ENCODE data around the gene NDC80. TPM values are rescaled to one million over a fixed set of nuclear protein-coding genes. Genes with fewer than 3 reads are reported as not detected.

Gene NDC80
- total RNA-seq, 1 donor from 2014 or later = 0.26 TPM

DNA sequence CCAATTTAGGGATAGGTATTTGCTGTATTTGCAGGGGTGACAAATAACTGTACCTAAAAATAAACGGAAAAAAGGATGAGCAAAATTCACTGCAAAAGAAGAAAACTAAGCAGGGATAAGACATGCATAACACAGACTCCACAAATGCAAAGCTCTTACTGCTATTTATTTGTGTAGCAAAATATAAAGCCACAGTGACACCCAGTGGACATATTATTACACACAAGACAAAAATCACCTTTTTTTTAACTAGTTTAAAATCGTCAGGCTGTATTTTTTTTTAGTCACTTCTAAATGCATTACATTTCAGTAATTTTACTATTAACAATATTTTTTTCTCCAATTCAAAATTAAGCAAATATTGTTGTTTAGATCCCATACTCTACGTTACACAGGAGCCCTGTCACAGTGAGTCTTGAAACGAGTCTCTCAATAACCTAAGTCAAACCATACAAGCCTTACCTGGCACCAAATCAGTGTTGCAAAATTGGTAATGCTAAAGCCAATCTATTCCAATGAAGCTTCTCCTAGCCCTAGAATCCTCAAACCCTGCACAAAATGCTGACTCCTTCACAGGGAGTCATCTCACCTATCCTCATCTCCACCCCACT, 23.8 kb upstream of the NDC80 start:
- Histone ChIP-seq H3K27me3 (ENCODE audit: control insufficient read depth, insufficient read depth, low read length) (no peaks in the 10 kb centered on the region), H3K36me3 (ENCODE audit: control insufficient read depth, insufficient read depth, low read length) (peaks cover 1% of the 10 kb centered on the region), H3K4me3 (ENCODE audit: low read depth, low read length) (no peak overlapping the region)
- DNase-seq (ENCODE audit: low read depth) (peak; percentile 54), FAIRE-seq (no peak)
- TF ChIP-seq, protein P1, sequence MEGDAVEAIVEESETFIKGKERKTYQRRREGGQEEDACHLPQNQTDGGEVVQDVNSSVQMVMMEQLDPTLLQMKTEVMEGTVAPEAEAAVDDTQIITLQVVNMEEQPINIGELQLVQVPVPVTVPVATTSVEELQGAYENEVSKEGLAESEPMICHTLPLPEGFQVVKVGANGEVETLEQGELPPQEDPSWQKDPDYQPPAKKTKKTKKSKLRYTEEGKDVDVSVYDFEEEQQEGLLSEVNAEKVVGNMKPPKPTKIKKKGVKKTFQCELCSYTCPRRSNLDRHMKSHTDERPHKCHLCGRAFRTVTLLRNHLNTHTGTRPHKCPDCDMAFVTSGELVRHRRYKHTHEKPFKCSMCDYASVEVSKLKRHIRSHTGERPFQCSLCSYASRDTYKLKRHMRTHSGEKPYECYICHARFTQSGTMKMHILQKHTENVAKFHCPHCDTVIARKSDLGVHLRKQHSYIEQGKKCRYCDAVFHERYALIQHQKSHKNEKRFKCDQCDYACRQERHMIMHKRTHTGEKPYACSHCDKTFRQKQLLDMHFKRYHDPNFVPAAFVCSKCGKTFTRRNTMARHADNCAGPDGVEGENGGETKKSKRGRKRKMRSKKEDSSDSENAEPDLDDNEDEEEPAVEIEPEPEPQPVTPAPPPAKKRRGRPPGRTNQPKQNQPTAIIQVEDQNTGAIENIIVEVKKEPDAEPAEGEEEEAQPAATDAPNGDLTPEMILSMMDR (IDR thresholded peaks at IDR 0.05; ENCODE audit: insufficient read depth, low read length, severe bottlenecking) = peak; percentile 32

DNA sequence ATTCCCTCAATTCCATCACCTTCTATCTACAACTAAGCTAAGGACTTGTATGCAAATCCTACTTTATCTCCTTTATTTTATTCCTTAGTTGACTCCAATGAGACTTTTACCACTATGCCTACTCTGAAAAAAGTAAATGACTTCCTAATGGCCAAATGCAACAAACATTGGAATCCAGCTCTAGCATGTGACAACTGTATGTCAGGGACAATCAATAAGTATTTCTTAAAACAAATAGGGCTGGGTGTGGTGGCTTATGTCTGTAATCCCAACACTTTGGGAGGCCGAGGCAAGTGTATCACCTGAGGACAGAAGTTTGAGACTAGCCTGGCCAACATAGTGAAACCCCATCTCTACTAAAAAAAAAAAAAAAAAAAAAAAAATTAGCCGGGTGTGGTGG, 21.9 kb upstream of the NDC80 start:
- H3K36me3 ChIP-seq (ENCODE audit: control insufficient read depth, insufficient read depth, low read length) = peaks cover 1% of the 10 kb centered on the region
- DNase-seq (ENCODE audit: low read depth) (no peak), FAIRE-seq (no peak)
- TF ChIP-seq, protein P1 (IDR thresholded peaks at IDR 0.05; ENCODE audit: insufficient read depth, low read length, severe bottlenecking) = no peak
- H3K27me3 ChIP-seq (ENCODE audit: control insufficient read depth, insufficient read depth, low read length) = no peaks in the 10 kb centered on the region
- no peak overlapping the region for H3K4me3 ChIP-seq (ENCODE audit: low read depth, low read length)

DNA sequence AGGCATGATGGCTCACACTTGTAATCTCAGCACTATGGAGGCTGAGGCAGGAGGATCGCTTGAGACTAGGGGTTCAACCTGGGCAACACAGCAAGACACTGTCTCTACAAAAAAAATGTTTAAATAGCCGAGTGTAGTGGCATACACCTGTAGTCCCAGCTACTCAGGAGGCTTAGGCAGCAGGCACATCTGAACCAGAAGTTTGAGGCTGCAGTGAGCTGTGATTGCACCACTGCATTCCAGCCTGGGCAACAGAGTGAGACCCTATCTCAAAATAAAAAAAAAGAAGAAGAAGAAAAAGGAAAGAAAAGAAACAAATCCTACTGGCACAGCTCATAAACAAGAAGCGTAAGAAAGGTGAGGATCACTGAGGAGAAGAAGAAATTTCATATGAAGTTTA, 19.9 kb upstream of the NDC80 start:
- TF ChIP-seq, protein P1 (IDR thresholded peaks at IDR 0.05; ENCODE audit: insufficient read depth, low read length, severe bottlenecking) = no peak
- no peak for DNase-seq (ENCODE audit: low read depth)
- no peak overlapping the region for H3K4me3 ChIP-seq (ENCODE audit: low read depth, low read length)
- H3K36me3 ChIP-seq (ENCODE audit: control insufficient read depth, insufficient read depth, low read length) = peaks cover 1% of the 10 kb centered on the region
- FAIRE-seq = no peak
- H3K27me3 ChIP-seq (ENCODE audit: control insufficient read depth, insufficient read depth, low read length) = no peaks in the 10 kb centered on the region

DNA sequence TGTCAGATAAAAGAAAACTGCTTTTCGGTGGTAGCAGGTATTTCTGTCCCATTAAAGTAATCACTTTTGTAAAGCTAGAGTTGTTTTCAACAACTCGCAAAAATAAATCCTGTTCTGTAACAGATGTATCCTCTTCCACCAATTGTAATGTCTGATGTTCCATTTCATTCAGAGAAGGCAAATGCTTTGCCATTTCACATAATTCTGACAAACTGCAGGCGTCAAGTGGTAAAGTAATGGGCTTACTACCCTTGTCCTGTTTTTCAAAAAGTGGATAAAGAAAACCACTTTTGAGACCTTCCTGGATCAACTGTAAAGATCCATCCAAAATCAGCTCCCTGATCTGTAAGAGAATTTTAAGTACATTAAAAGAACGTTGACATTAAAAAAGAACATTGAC, 16.7 kb upstream of the NDC80 start:
- no peaks in the 10 kb centered on the region for H3K36me3 ChIP-seq (ENCODE audit: control insufficient read depth, insufficient read depth, low read length)
- TF ChIP-seq, protein P1 (IDR thresholded peaks at IDR 0.05; ENCODE audit: insufficient read depth, low read length, severe bottlenecking) = no peak
- FAIRE-seq = no peak

DNA sequence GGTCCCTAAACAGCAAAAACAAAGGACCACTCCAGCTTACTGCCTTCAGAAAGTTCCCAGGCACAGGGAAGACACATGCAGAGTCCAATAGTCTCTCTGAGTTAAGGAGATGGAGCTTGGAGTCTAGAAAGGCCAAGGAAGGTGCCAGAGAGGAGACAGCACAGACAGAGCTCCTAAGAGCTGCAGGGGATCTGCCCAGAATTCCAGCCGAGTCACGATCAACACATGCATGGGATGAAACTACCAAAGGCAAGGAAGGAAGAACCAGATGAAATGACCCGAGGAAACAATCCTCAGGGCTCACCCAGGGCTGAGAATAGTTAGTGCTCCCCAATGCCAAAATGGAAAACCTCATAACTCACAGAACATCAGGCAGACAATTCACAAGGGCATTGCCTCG, 15.5 kb upstream of the NDC80 start:
- DNase-seq (ENCODE audit: low read depth) (no peak), FAIRE-seq (no peak)
- TF ChIP-seq, protein P1 (IDR thresholded peaks at IDR 0.05; ENCODE audit: insufficient read depth, low read length, severe bottlenecking) = no peak
- Histone ChIP-seq H3K4me3 (ENCODE audit: low read depth, low read length) (no peak overlapping the region), H3K27me3 (ENCODE audit: control insufficient read depth, insufficient read depth, low read length) (no peaks in the 10 kb centered on the region), H3K36me3 (ENCODE audit: control insufficient read depth, insufficient read depth, low read length) (no peaks in the 10 kb centered on the region)

More for the DNA sequence above, 16.7 kb upstream of the NDC80 start:
- DNase-seq (ENCODE audit: low read depth) = no peak
- H3K27me3 ChIP-seq (ENCODE audit: control insufficient read depth, insufficient read depth, low read length) = no peaks in the 10 kb centered on the region
- H3K4me3 ChIP-seq (ENCODE audit: low read depth, low read length) = no peak overlapping the region

DNA sequence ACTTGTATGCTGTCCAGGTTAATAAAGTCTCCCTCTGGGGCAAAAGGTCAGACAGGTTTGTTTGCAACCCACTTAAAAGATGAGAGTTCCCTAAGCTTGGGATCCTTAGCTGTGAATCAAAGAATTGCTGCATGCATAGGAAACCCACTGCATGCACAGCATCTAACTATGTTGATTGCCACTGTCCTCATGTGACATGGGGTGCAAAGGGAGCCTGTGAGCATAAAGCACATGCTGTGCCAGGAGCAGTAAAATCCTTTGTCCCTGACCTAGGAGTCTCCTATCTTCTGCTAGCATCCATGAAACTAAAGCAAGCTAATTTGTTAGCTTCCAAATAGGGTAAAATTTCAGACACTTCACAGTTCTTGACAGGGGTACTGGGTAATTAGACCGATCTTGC, 13.8 kb upstream of the NDC80 start:
- Histone ChIP-seq H3K36me3 (ENCODE audit: control insufficient read depth, insufficient read depth, low read length) (no peaks in the 10 kb centered on the region), H3K4me3 (ENCODE audit: low read depth, low read length) (no peak overlapping the region), H3K27me3 (ENCODE audit: control insufficient read depth, insufficient read depth, low read length) (no peaks in the 10 kb centered on the region)
- no peak for FAIRE-seq
- DNase-seq (ENCODE audit: low read depth) = no peak
- TF ChIP-seq, protein P1 (IDR thresholded peaks at IDR 0.05; ENCODE audit: insufficient read depth, low read length, severe bottlenecking) = no peak
